Left lung (tissue), 10 donors: ENCODE results near the gene CCDC9B. TPM values are rescaled to one million over a fixed set of nuclear protein-coding genes. Genes with fewer than 3 reads are reported as not detected.
A peak's percentile ranks its signal among the peaks of the same experiment; 100 is the strongest.

ENCODE experiments used
- ATAC-seq: fragments of 200-7000 bp; cut with Tn5 transposase; one replicate; pipeline ENCODE4 v1.9.1; 2020; ENCODE audit warnings: moderate library complexity
- DNase-seq, 4 donors: peaks; one replicate each; pipeline ENCODE4 v3.0.0-alpha.2; 2013 to 2020
- H3K27ac ChIP-seq, 2 donors: fragments of 200-600 bp; sonication (generic) in 1 of 2; one replicate each; pipeline versions ENCODE4 v1.5.0 to v1.8.0; 2020 to 2021
- H3K27me3 ChIP-seq, 2 donors: fragments of 200-600 bp; sonication (generic) in 1 of 2; one replicate each; pipeline versions ENCODE4 v1.5.0 to v1.8.0; 2020 to 2021
- H3K36me3 ChIP-seq, 2 donors: fragments of 200-600 bp; sonication (generic) in 1 of 2; one replicate each; pipeline versions ENCODE4 v1.5.0 to v1.8.0; 2020 to 2021
- H3K4me1 ChIP-seq, 2 donors: fragments of 200-600 bp; one replicate each; pipeline ENCODE4 v1.8.0; 2021
- H3K4me3 ChIP-seq, 2 donors: fragments of 200-600 bp; sonication (generic) in 1 of 2; one replicate each; pipeline versions ENCODE4 v1.5.0 to v1.8.0; 2020 to 2021; ENCODE audit warnings: mild to moderate bottlenecking in 1 of 2
- H3K9me3 ChIP-seq, 2 donors: fragments of 200-600 bp; sonication (generic) in 1 of 2; one replicate each; pipeline versions ENCODE4 v1.5.0 to v1.8.0; 2020 to 2021
- intact Hi-C, 2 donors: fragments of 100-400 bp; cut with DNase I; formaldehyde crosslinking; loops; one replicate each; pipeline versions ENCODE4 v1.11.2 to v1.14.2; 2022
- polyA plus RNA-seq, 6 donors: library from polyadenylated mRNA; unstranded; fragments of 120-200 nt; gene quantifications; one replicate each; pipeline ENCODE4 v1.2.1, GENCODE V29; 2013; ENCODE audit not compliant: insufficient read length in 6 of 6
- total RNA-seq, 2 donors: library from RNA; stranded (reverse); fragmentation: NEBNext Ultra II Directional; extraction: Animal tissue kit (Norgen Biotek cat#: 25700); gene quantifications; one replicate each; pipeline ENCODE4 v1.2.1, GENCODE V29; 2021
- TF ChIP-seq, protein P1 (sequence below), 2 donors: fragments of 200-600 bp; sonication (generic) in 1 of 2; IDR thresholded peaks; one replicate each; pipeline versions ENCODE4 v1.5.0 to v1.8.0; 2021; ENCODE audit warnings: antibody characterized with exemption in 2 of 2
- donor health status: DM: no; HTN: yes; CAD: no.
- donor health status: DM: no; HTN: no; CAD: no.

Gene CCDC9B
- total and polyA plus RNA-seq, 8 donors, result 4.5 to 65.4 (median 9.1) TPM

DNA sequence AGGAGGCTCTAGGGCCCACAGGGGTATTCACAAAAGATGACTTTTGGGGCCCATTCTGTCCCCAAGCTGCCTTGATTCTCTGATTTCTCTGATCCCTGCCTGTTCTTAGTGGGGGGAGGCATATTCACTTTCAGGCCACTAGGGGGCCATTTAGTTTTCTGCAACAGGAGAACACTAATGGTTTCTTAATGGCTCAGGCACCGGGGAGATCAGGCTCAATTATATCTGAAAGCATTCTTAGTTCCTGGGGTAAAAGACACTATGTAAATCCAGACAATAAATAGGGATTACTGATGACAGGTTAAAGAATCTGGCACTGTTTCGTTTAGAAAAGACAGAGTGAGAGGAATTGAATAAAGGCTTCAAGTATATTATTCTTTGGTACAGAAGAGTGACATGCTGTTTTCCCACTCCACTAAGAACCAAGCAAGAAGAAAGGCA, 19.8 kb downstream of the CCDC9B start:
- intact Hi-C loops, result no loop called here
- no peak overlapping the region for H3K27ac ChIP-seq
- H3K36me3 ChIP-seq, result no peaks in the 10 kb centered on the region
- H3K9me3 ChIP-seq, result no peaks in the 10 kb centered on the region
- ATAC-seq, result peak; percentile 37
- H3K4me3 ChIP-seq, result no peak overlapping the region
- TF ChIP-seq, protein P1, sequence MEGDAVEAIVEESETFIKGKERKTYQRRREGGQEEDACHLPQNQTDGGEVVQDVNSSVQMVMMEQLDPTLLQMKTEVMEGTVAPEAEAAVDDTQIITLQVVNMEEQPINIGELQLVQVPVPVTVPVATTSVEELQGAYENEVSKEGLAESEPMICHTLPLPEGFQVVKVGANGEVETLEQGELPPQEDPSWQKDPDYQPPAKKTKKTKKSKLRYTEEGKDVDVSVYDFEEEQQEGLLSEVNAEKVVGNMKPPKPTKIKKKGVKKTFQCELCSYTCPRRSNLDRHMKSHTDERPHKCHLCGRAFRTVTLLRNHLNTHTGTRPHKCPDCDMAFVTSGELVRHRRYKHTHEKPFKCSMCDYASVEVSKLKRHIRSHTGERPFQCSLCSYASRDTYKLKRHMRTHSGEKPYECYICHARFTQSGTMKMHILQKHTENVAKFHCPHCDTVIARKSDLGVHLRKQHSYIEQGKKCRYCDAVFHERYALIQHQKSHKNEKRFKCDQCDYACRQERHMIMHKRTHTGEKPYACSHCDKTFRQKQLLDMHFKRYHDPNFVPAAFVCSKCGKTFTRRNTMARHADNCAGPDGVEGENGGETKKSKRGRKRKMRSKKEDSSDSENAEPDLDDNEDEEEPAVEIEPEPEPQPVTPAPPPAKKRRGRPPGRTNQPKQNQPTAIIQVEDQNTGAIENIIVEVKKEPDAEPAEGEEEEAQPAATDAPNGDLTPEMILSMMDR (IDR thresholded peaks at IDR 0.05), result peak; percentile 93 to 94
- DNase-seq, result peak in 1 of 4 donors; percentile 68
- peaks cover 15 to 34% of the 10 kb centered on the region in 2 donors for H3K4me1 ChIP-seq
- H3K27me3 ChIP-seq, result no peaks in the 10 kb centered on the region

DNA sequence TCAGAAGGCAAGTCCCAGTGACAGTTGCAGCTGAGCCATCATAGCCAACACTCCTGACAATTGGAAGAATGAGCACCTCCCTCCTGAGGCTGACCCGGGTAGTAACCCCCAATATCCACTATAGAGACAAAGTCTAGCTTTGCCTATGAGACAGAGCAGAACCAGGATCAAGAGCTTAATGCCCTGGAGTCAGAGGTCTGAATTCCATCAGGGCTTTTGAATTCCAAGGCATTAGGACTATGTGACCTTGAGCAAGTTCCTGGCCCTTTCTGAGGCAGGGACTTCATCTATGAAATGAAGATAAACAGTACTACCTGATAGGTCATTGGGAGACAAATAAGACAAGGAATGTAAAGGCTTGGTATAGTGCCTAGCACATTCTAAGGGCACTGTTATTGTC, 20.3 kb downstream of the CCDC9B start:
- TF ChIP-seq, protein P1 (IDR thresholded peaks at IDR 0.05), result no peak
- ATAC-seq, result no peak
- intact Hi-C loops, result no loop called here
- Histone ChIP-seq H3K9me3 (no peaks in the 10 kb centered on the region), H3K27ac (no peak overlapping the region), H3K4me3 (no peak overlapping the region), H3K4me1 (peaks cover 9 to 28% of the 10 kb centered on the region in 2 donors), H3K27me3 (no peaks in the 10 kb centered on the region), H3K36me3 (no peaks in the 10 kb centered on the region)
- DNase-seq, result peak in 1 of 4 donors; percentile 6

DNA sequence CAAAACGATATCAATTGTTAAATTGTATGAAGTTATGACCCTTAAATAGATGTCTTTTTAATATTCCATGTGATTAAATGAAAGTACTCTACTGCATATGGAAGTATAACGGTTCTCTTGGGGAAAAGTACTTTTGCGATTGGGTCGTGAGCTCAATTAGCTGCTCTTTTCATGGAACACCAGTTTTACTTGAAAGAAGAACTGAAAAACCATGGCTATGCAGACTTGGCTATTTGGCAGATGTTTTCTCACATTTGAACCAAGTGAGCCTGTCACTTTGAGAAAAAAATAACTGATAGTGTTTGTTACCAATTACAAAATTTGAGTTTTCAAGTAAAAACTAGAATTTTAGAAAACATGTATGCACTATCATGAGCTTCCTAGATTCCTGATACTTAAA, 23.2 kb downstream of the CCDC9B start:
- no peaks in the 10 kb centered on the region for H3K9me3 ChIP-seq
- H3K36me3 ChIP-seq, result no peaks in the 10 kb centered on the region
- ATAC-seq, result no peak
- TF ChIP-seq, protein P1 (IDR thresholded peaks at IDR 0.05), result no peak
- no peak overlapping the region for H3K27ac ChIP-seq
- no peaks in the 10 kb centered on the region for H3K27me3 ChIP-seq
- no peak for DNase-seq
- H3K4me1 ChIP-seq, result peaks cover 5 to 17% of the 10 kb centered on the region in 2 donors
- H3K4me3 ChIP-seq, result no peak overlapping the region
- intact Hi-C loops, result no loop called here

DNA sequence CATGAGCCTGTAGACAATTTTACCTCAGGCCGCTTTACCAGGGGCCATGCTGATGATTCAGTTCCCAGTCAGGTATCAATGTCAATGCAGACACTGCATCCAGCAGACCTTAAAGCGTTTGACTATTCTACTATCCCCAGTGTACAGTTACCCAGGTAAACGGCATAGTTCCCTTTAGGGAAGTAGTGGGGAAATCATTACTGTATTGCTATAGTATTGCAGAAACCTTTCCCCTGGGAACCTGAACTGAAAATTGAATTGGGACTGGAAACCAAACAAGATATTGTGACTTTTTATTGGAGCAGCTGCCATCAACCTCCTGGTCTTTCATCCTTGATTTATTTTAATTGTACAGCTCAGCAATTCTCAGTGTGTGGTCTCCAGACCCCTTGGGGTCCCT, 23.8 kb downstream of the CCDC9B start:
- H3K27me3 ChIP-seq, result no peaks in the 10 kb centered on the region
- no peak overlapping the region for H3K4me3 ChIP-seq
- intact Hi-C loops, result no loop called here
- H3K9me3 ChIP-seq, result no peaks in the 10 kb centered on the region
- no peaks in the 10 kb centered on the region for H3K36me3 ChIP-seq
- DNase-seq (no peak), ATAC-seq (no peak)
- H3K27ac ChIP-seq, result no peak overlapping the region
- peaks cover 5 to 16% of the 10 kb centered on the region in 2 donors for H3K4me1 ChIP-seq
- TF ChIP-seq, protein P1 (IDR thresholded peaks at IDR 0.05), result no peak

DNA sequence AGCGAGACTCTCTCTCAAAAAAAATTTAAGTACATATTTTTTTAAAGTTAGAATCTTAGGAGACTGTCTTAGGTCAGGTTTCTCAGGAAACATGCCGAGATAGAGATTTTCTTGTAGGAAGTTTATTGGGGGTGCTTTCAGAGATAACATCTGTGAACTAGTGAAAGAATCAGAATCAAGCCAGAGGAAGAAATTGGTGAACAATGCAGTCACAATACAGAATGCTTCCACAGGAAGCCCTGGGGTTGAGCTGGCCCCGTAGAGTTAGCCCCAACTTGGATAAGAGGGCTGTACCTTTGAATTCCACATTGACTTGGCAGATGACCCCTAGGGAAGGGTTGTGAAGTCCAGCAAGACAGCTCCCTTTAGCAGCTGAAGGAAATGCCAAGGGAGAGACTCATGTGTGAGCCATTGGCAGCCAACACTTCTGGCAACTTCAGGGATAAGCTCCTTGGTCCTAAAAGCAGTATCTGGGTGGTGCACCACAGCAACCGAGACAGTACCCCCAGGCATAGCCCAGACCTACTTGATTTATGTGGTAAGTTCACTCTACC, 25.9 kb downstream of the CCDC9B start:
- H3K9me3 ChIP-seq, result no peaks in the 10 kb centered on the region
- TF ChIP-seq, protein P1 (IDR thresholded peaks at IDR 0.05), result no peak
- intact Hi-C loops, result no loop called here
- no peaks in the 10 kb centered on the region for H3K27me3 ChIP-seq
- H3K4me1 ChIP-seq, result peaks cover 5 to 12% of the 10 kb centered on the region in 2 donors
- ATAC-seq (no peak), DNase-seq (no peak)
- H3K27ac ChIP-seq, result no peak overlapping the region
- H3K4me3 ChIP-seq, result no peak overlapping the region
- no peaks in the 10 kb centered on the region for H3K36me3 ChIP-seq
